Fibroblast of lung (primary cell): Measurements from ENCODE around the gene TCN1. TPM values are rescaled to one million over a fixed set of nuclear protein-coding genes. Genes with fewer than 3 reads are reported as not detected.

Experiments used
- DNase-seq, 2 donors: peaks; one replicate each; pipeline versions ENCODE4 v3.0.0 to v3.0.0-alpha.2; 2010; ENCODE audit warnings: low read depth in 2 of 2
- H2AFZ ChIP-seq: 2 replicates; pipeline ENCODE4 v1.5.1; 2012; ENCODE audit warnings: low read length, control low read depth, inconsistent platforms
- H3K27ac ChIP-seq: 2 replicates; pipeline ENCODE4 v1.5.1; 2011; ENCODE audit warnings: low read length, control low read depth; ENCODE audit not compliant: insufficient read depth
- H3K27me3 ChIP-seq: 2 replicates; pipeline ENCODE4 v1.5.1; 2011; ENCODE audit warnings: mild to moderate bottlenecking, low read length; ENCODE audit not compliant: control insufficient read depth, insufficient read depth
- H3K36me3 ChIP-seq: 2 replicates; pipeline ENCODE4 v1.5.1; 2011; ENCODE audit warnings: low read length; ENCODE audit not compliant: control insufficient read depth, insufficient read depth
- H3K4me1 ChIP-seq: 2 replicates; pipeline ENCODE4 v1.5.1; 2011; ENCODE audit warnings: low read length; ENCODE audit not compliant: control insufficient read depth, insufficient read depth; ENCODE audit errors: extremely low read depth
- H3K4me2 ChIP-seq: 2 replicates; pipeline ENCODE4 v1.5.1; 2011; ENCODE audit warnings: low read length, control low read depth; ENCODE audit not compliant: insufficient read depth; ENCODE audit errors: extremely low read depth
- H3K4me3 ChIP-seq, 4 experiments: fragments of 200-600 bp in 1 of 4; sonication (generic) in 1 of 4; replicated peaks in 1 of 4; 2 replicates each; pipeline ENCODE4 v1.5.1; 2011 to 2016; ENCODE audit warnings: low read length in 4 of 4, low read depth in 3 of 4, mild to moderate bottlenecking in 3 of 4, control low read depth in 2 of 4, inconsistent platforms in 1 of 4, mixed read lengths in 1 of 4; ENCODE audit not compliant: insufficient read depth in 1 of 4; ENCODE audit errors: control extremely low read depth in 1 of 4
- H3K79me2 ChIP-seq: 2 replicates; pipeline ENCODE4 v1.5.1; 2012; ENCODE audit warnings: mild to moderate bottlenecking, low read length, inconsistent platforms; ENCODE audit not compliant: control insufficient read depth, insufficient read depth
- H3K9ac ChIP-seq: 2 replicates; pipeline ENCODE4 v1.5.1; 2011; ENCODE audit warnings: mild to moderate bottlenecking, low read length, control low read depth; ENCODE audit not compliant: insufficient read depth
- H3K9me3 ChIP-seq: 2 replicates; pipeline ENCODE4 v1.5.1; 2012; ENCODE audit warnings: low read depth, low read length; ENCODE audit not compliant: control insufficient read depth, insufficient read depth
- H4K20me1 ChIP-seq: 2 replicates; pipeline ENCODE4 v1.5.1; 2011; ENCODE audit warnings: low read length; ENCODE audit not compliant: control insufficient read depth, insufficient read depth; ENCODE audit errors: extremely low read depth
- CTCF ChIP-seq, 2 donors: IDR thresholded peaks in 1 of 2; conservative IDR thresholded peaks in 1 of 2; 1 replicate in 1 of 2; 2 replicates in 1 of 2; pipeline ENCODE4 v1.5.1; 2011 to 2012; ENCODE audit warnings: low read length in 2 of 2, control low read depth in 1 of 2, inconsistent platforms in 1 of 2, low read depth in 1 of 2, mild to moderate bottlenecking in 1 of 2
- EZH2 ChIP-seq: IDR thresholded peaks from 2 replicates; pipeline ENCODE4 v1.5.1; 2012; ENCODE audit warnings: low read length, control low read depth, mild to moderate bottlenecking; ENCODE audit errors: missing control alignments
- polyA plus RNA-seq, 2 donors: library from polyadenylated mRNA; depleted of rRNA in 1 of 2; stranded (reverse) in 1 of 2; unstranded in 1 of 2; fragments of >200 nt; gene quantifications; 2 replicates each; pipeline ENCODE4 v1.2.1, GENCODE V29; 2011 to 2012; ENCODE audit warnings: missing spikeins in 1 of 2
- total RNA-seq: library from RNA; depleted of rRNA; stranded (reverse); fragments of >200 nt; gene quantifications from 2 replicates; pipeline ENCODE4 v1.2.1, GENCODE V29; 2014

TCN1 gene
- total and polyA plus RNA-seq, 2 donors (not counting 1 experiment from before 2014, with no cell fraction given), result not detected

- no peak for DNase-seq
- no peaks in the 10 kb centered on the region for H3K27me3 ChIP-seq
- peaks cover 4% of the 10 kb centered on the region for H3K4me1 ChIP-seq
- H4K20me1 ChIP-seq, result no peaks in the 10 kb centered on the region
- H3K9me3 ChIP-seq, result no peaks in the 10 kb centered on the region
- H3K27ac ChIP-seq, result no peak overlapping the region
- no peak overlapping the region for H2AFZ ChIP-seq
- H3K36me3 ChIP-seq, result peaks cover 12% of the 10 kb centered on the region
- H3K4me2 ChIP-seq, result no peak overlapping the region
- no peak overlapping the region for H3K9ac ChIP-seq
- TF ChIP-seq EZH2, result no peak
- TF ChIP-seq CTCF (conservative IDR thresholded peaks at IDR 0.05 in 1 of 2, IDR thresholded peaks at IDR 0.05 in 1 of 2; ENCODE audit: low read depth in 1 of 2, low read length in 2 of 2), result no peak
- H3K79me2 ChIP-seq, result peaks cover 10% of the 10 kb centered on the region
- H3K4me3 ChIP-seq, result no peak overlapping the region
Observed at GRCh38 chr11:59807047-59807610, 59.2 kb downstream of the TCN1 start.

- Histone ChIP-seq H3K9ac (no peak overlapping the region), H3K4me2 (no peak overlapping the region), H3K27me3 (no peaks in the 10 kb centered on the region), H4K20me1 (no peaks in the 10 kb centered on the region), H3K9me3 (no peaks in the 10 kb centered on the region), H3K79me2 (no peaks in the 10 kb centered on the region), H3K4me3 (no peak overlapping the region), H3K36me3 (peaks cover 12% of the 10 kb centered on the region), H3K4me1 (no peaks in the 10 kb centered on the region), H2AFZ (no peak overlapping the region), H3K27ac (no peak overlapping the region)
- no peak for DNase-seq
- TF ChIP-seq EZH2 (no peak), CTCF (conservative IDR thresholded peaks at IDR 0.05 in 1 of 2, IDR thresholded peaks at IDR 0.05 in 1 of 2; ENCODE audit: low read depth in 1 of 2, low read length in 2 of 2) (no peak)
Observed at GRCh38 chr11:59804061-59804460, 62.2 kb downstream of the TCN1 start.

Other genes starting within 250 kb of the TCN1 start
- 8.2 and 11.6 TPM in 2 replicates for gene PATL1, start 197.4 kb downstream of the TCN1 start, total RNA-seq
- 66.4 and 68.1 TPM in 2 replicates for gene PATL1, start 197.4 kb downstream of the TCN1 start, polyA plus RNA-seq
- gene OR10V1, start 152.6 kb downstream of the TCN1 start, total RNA-seq, result not detected in 2 replicates
- gene OR10V1, start 152.6 kb downstream of the TCN1 start, polyA plus RNA-seq, result not detected in 2 replicates
- 19.0 and 23.9 TPM in 2 replicates for gene STX3, start 111.1 kb downstream of the TCN1 start, total RNA-seq
- gene STX3, start 111.1 kb downstream of the TCN1 start, polyA plus RNA-seq, result 21.9 and 22.0 TPM in 2 replicates
- 39.3 and 43.1 TPM in 2 replicates for gene MRPL16, start 55.7 kb downstream of the TCN1 start, total RNA-seq
- 64.9 and 70.9 TPM in 2 replicates for gene MRPL16, start 55.7 kb downstream of the TCN1 start, polyA plus RNA-seq
- gene CBLIF, start 21.0 kb downstream of the TCN1 start, total RNA-seq, result not detected in 2 replicates
- gene CBLIF, start 21.0 kb downstream of the TCN1 start, polyA plus RNA-seq, result not detected in 2 replicates
- gene OOSP3, start 12.3 kb upstream of the TCN1 start, total RNA-seq, result not detected in 2 replicates
- not detected in 2 replicates for gene OOSP3, start 12.3 kb upstream of the TCN1 start, polyA plus RNA-seq
- gene OOSP1, start 71.9 kb upstream of the TCN1 start, total RNA-seq, result not detected in 2 replicates
- gene OOSP1, start 71.9 kb upstream of the TCN1 start, polyA plus RNA-seq, result not detected in 2 replicates
- not detected in 2 replicates for gene OOSP4A, start 97.5 kb upstream of the TCN1 start, total RNA-seq
- gene OOSP4A, start 97.5 kb upstream of the TCN1 start, polyA plus RNA-seq, result not detected in 2 replicates
- not detected in 2 replicates for gene OOSP4B, start 150.7 kb upstream of the TCN1 start, total RNA-seq
- not detected in 2 replicates for gene OOSP4B, start 150.7 kb upstream of the TCN1 start, polyA plus RNA-seq
- gene OOSP2, start 173.9 kb upstream of the TCN1 start, total RNA-seq, result not detected in 2 replicates
- gene OOSP2, start 173.9 kb upstream of the TCN1 start, polyA plus RNA-seq, result not detected in 2 replicates
- gene MS4A3, start 190.2 kb upstream of the TCN1 start, total RNA-seq, result not detected in 2 replicates
- not detected in 2 replicates for gene MS4A3, start 190.2 kb upstream of the TCN1 start, polyA plus RNA-seq
- not detected in 2 replicates for gene MS4A2, start 222.2 kb upstream of the TCN1 start, total RNA-seq
- not detected in 2 replicates for gene MS4A2, start 222.2 kb upstream of the TCN1 start, polyA plus RNA-seq